Coronary artery (tissue), 2 donors: ENCODE measurements around the gene ARSK.

Experiments
- DNase-seq: peaks from one replicate; pipeline ENCODE4 v3.0.0-alpha.2; 2017; ENCODE audit warnings: low spot score
- H3K27ac ChIP-seq, 2 donors: fragments of 200-600 bp; sonication (generic); one replicate each; pipeline ENCODE4 v1.5.1; 2016 to 2019
- H3K4me3 ChIP-seq: fragments of 200-600 bp; sonication (generic); 2 replicates; pipeline ENCODE4 v1.5.1; 2016; ENCODE audit warnings: mild to moderate bottlenecking, moderate library complexity
- TF ChIP-seq, protein P1 (sequence below): fragments of 200-600 bp; sonication (generic); IDR thresholded peaks from one replicate; pipeline ENCODE4 v1.5.1; 2019; ENCODE audit warnings: antibody characterized with exemption

ARSK gene

GRCh38 chr5:95624368-95624767 is 69.5 kb downstream of the ARSK start:
- no peak overlapping the region for H3K4me3 ChIP-seq
- no peak for DNase-seq
- no peak overlapping the region for H3K27ac ChIP-seq
- TF ChIP-seq, protein P1, sequence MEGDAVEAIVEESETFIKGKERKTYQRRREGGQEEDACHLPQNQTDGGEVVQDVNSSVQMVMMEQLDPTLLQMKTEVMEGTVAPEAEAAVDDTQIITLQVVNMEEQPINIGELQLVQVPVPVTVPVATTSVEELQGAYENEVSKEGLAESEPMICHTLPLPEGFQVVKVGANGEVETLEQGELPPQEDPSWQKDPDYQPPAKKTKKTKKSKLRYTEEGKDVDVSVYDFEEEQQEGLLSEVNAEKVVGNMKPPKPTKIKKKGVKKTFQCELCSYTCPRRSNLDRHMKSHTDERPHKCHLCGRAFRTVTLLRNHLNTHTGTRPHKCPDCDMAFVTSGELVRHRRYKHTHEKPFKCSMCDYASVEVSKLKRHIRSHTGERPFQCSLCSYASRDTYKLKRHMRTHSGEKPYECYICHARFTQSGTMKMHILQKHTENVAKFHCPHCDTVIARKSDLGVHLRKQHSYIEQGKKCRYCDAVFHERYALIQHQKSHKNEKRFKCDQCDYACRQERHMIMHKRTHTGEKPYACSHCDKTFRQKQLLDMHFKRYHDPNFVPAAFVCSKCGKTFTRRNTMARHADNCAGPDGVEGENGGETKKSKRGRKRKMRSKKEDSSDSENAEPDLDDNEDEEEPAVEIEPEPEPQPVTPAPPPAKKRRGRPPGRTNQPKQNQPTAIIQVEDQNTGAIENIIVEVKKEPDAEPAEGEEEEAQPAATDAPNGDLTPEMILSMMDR, result no peak

- TF ChIP-seq, protein P1, result no peak
- H3K4me3 ChIP-seq, result no peak overlapping the region
- H3K27ac ChIP-seq, result no peak overlapping the region
- DNase-seq, result no peak
These were observed 71.8 kb downstream of the ARSK start for GRCh38 chr5:95626701-95627100.

GRCh38 chr5:95627971-95628810 is 73.3 kb downstream of the ARSK start:
- TF ChIP-seq, protein P1, result no peak

DNA sequence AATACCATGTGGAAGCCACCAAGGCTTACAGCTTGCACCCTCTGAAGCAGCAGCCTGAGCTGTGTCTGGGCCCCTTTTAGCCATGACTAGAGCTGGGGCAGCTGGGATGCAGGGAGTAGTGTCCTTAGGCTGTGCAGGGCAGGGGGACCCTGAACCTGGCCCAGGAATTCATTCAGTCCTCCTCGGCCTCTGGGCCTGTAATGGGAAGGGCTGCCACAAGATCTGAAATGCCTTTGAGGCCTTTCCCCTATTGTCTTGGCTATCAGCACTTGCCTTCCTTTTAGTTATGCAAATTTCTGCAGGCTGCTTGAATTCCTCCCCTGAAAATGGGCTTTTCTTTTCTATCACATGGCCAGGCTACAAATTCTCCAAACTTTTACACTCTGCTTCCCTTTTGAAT is 74.0 kb downstream of the ARSK start:
- no peak overlapping the region for H3K27ac ChIP-seq
- TF ChIP-seq, protein P1, result no peak

More at GRCh38 chr5:95627971-95628810, 73.3 kb downstream of the ARSK start:
- H3K4me3 ChIP-seq, result no peak overlapping the region
- H3K27ac ChIP-seq, result no peak overlapping the region
- no peak for DNase-seq

GRCh38 chr5:95630394-95630917 is 75.6 kb downstream of the ARSK start:
- H3K27ac ChIP-seq, result no peak overlapping the region
- no peak for DNase-seq
- TF ChIP-seq, protein P1, result no peak
- H3K4me3 ChIP-seq, result no peak overlapping the region

More for the DNA sequence above, 74.0 kb downstream of the ARSK start:
- H3K4me3 ChIP-seq, result no peak overlapping the region
- DNase-seq, result no peak

DNA sequence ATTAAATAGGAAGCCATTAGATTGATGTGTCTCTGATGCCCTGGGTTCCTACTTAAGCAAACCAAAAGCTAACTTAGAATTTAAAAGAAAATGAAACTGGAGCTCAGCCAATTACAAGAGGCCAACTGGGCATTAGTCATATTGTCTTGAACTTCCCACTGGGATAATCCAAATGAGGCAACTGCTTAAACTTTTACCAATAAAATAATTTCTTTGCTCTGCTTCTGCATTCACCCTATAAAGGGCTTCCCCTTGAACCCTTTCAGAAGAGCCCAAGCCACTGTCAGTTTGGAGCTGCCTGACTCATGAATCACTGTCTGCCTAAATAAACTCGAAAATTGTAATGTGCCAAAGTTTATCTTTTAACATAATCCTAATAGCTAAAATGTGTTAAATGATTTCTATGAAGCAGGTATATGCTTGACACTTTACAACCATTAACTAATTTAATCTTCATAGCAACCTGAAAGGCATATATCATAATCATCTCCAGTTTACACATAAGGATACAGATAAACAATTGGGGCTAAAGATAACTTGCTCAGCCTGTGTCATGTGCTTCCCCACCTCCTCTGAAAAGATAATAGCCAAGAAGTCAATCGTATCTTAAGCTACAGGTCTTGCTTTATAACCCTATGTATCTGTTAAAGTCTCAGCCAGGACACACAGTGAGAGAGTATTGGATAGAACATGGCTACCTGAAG is 76.5 kb downstream of the ARSK start:
- Histone ChIP-seq H3K27ac (no peak overlapping the region), H3K4me3 (no peak overlapping the region)
- no peak for DNase-seq
- TF ChIP-seq, protein P1, result no peak
